GM21515 (cell line): Measurements from ENCODE around the gene C9orf43.
"Not testable (repeated sequence)": the region's sequence is repeated elsewhere in the genome, so short reads cannot be mapped to it uniquely, and the experiment has no call there.

Source experiments
- ATAC-seq: cut with Tn5 transposase; IDR thresholded peaks from one replicate; pipeline ENCODE4 v1.9.1; 2021; ENCODE audit not compliant: unreplicated experiment

The C9orf43 gene

GRCh38 chr9:113410207-113410864 lies at the start of gene C9orf43, which contains the start of gene POLE3:
Gene C9orf43, plus strand, starts transcription at chr9:113410747. Its CDS starts 2,747 bp downstream, at chr9:113413494.
Gene POLE3, minus strand, starts transcription at chr9:113410675. Its CDS starts 382 bp downstream, at chr9:113410293.
- peak; percentile 93 for ATAC-seq

GRCh38 chr9:113361304-113362018 lies 49.1 kb upstream of the C9orf43 start:
- no peak for ATAC-seq

DNA sequence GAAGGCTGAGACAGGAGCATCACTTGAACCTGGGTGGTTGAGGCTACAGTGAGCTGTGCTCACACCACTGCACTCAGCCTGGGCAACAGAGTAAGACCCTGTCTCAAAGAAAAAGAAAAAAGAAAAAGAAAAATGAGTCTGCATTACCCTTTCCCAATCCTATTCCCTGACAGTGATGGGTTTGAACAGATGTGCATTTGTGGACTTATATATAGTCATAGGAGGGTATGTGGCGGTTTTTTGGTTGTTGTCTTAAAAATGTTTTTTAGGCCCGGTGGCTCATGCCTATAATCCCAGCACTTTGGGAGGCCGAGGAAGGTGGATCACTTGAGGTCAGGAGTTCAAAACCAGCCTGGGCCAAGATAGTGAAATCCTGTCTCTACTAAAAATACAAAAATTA lies 47.2 kb upstream of the C9orf43 start:
- no peak for ATAC-seq

- ATAC-seq, result no peak
Observed at GRCh38 chr9:113364951-113365350, 45.6 kb upstream of the C9orf43 start.

GRCh38 chr9:113365652-113366051 lies 44.9 kb upstream of the C9orf43 start:
- ATAC-seq, result not testable (repeated sequence)

GRCh38 chr9:113368348-113368981 lies 42.1 kb upstream of the C9orf43 start:
- ATAC-seq, result no peak

GRCh38 chr9:113368982-113369854 lies 41.3 kb upstream of the C9orf43 start:
- ATAC-seq, result no peak

DNA sequence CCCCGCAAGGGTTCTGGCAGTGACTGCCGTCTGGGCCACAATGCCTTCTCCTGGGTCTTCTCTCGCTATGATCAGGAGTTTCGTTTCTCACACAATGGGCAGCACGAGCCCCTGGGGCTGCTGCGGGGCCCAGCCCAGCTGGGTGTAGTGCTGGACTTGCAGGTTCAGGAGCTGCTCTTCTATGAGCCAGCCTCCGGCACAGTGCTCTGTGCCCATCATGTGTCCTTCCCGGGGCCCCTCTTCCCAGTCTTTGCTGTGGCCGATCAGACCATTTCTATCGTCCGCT lies 40.7 kb upstream of the C9orf43 start:
- no peak for ATAC-seq

GRCh38 chr9:113370806-113371325 lies 39.7 kb upstream of the C9orf43 start:
- no peak for ATAC-seq

DNA sequence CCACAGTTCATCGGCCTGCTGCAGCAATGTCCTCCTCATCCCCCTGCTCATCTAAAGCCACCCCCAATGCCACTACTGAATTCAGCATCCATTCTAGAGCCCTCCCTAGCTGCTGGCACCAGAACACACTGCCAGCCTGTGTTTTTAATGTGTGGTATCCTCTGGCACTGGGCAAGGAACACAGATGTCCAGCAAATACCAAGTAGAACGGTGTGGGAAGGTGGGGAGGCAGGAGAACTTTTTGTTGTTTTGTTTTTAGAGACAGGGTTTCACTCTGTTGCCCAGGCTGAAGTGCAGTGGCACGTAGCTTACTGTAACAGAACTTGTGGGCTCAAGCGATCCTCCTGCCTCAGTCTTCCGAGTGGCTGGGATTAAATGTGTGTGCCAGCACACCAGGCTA lies 38.5 kb upstream of the C9orf43 start:
- no peak for ATAC-seq

DNA sequence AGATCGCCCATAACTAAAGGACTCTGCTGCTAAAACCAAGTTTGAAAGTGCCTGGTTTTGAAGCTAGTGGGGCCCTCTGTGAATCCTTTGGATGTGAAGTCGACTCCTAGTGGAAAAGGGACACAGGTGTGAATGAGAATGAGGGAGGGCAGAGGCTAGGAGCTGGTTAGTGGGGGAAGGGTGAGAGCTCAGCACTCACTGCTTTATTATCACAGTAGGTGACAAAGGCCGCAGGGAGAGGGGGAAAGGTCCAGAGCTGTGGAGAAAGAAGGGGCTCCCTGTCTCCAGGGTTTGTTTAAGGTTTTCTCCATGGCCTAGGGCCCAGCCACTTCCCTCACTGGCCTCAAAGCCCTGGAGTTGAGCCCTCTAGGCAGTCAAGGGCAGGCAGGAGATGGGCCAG lies 37.3 kb upstream of the C9orf43 start:
- ATAC-seq, result no peak

GRCh38 chr9:113373676-113374392 lies 36.7 kb upstream of the C9orf43 start:
- no peak for ATAC-seq

GRCh38 chr9:113375057-113376023 lies 35.2 kb upstream of the C9orf43 start:
- ATAC-seq, result no peak

- peak; percentile 76 for ATAC-seq
Observed at GRCh38 chr9:113376634-113377567, 33.6 kb upstream of the C9orf43 start, which contains the start of gene HDHD3. Gene HDHD3, minus strand, starts transcription at chr9:113376986. Its CDS starts 2,632 bp downstream, at chr9:113374354.

- not testable (repeated sequence) for ATAC-seq
Observed at GRCh38 chr9:113379094-113379828, 31.3 kb upstream of the C9orf43 start.

- not testable (repeated sequence) for ATAC-seq
Observed at GRCh38 chr9:113379829-113380210, 30.7 kb upstream of the C9orf43 start.

GRCh38 chr9:113380869-113381378 lies 29.6 kb upstream of the C9orf43 start:
- peak; percentile 43 for ATAC-seq
